ENCODE data around the gene ZNF423.

The ZNF423 gene

DNA sequence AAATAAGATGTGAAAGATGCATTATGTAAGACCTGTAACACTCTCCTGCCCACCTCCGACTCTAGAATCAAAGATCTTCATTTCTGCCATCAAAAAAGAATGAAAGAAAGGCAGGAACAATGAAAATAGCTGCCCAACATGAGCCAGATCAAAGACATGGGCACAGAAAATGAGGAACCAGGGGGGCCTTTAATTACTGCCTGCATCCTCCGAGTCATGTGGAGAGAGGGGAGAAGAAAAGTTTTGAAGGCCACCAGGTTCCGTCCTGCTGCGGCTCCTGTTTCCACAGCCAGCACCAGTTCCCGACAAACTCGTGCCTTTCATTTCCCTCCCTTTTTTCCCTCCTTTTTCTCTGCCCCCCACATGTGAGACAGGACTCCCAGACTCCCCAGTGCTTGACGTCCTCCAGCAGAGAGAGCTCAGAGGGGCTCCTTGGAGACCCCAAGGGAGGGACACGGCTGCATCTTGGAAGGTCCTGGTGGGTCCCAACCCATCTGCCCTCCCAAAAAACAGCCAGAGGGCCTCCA, 168.4 kb downstream of the ZNF423 start:
- Histone ChIP-seq H3K36me3 (replicated peaks; ENCODE audit: insufficient read depth, low read length) (no peaks in the 10 kb centered on the region), H3K27ac (ENCODE audit: low read length) (no peak overlapping the region), H4K20me1 (ENCODE audit: insufficient read depth, low read length) (no peaks in the 10 kb centered on the region), H3K9me2 (replicated peaks; ENCODE audit: insufficient read depth, low read length) (no peaks in the 10 kb centered on the region), H3K4me2 (ENCODE audit: low read depth, low read length) (no peak overlapping the region), H3K27me3 (replicated peaks; ENCODE audit: insufficient read depth, low read length) (peaks cover 75% of the 10 kb centered on the region), H3K9ac (ENCODE audit: low read length) (no peak overlapping the region), H3K4me3 (ENCODE audit: low read length) (no peak overlapping the region), H3K79me2 (ENCODE audit: low read length) (no peaks in the 10 kb centered on the region), H3F3A (ENCODE audit: insufficient read depth, low read length) (no peaks in the 10 kb centered on the region), H3K4me1 (ENCODE audit: low read length) (no peaks in the 10 kb centered on the region), H3K9me3 (replicated peaks; ENCODE audit: insufficient read depth, low read length) (no peaks in the 10 kb centered on the region), H2AFZ (ENCODE audit: low read length) (no peak overlapping the region)
- TF ChIP-seq, protein P1, sequence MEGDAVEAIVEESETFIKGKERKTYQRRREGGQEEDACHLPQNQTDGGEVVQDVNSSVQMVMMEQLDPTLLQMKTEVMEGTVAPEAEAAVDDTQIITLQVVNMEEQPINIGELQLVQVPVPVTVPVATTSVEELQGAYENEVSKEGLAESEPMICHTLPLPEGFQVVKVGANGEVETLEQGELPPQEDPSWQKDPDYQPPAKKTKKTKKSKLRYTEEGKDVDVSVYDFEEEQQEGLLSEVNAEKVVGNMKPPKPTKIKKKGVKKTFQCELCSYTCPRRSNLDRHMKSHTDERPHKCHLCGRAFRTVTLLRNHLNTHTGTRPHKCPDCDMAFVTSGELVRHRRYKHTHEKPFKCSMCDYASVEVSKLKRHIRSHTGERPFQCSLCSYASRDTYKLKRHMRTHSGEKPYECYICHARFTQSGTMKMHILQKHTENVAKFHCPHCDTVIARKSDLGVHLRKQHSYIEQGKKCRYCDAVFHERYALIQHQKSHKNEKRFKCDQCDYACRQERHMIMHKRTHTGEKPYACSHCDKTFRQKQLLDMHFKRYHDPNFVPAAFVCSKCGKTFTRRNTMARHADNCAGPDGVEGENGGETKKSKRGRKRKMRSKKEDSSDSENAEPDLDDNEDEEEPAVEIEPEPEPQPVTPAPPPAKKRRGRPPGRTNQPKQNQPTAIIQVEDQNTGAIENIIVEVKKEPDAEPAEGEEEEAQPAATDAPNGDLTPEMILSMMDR (IDR thresholded peaks at IDR 0.05; ENCODE audit: low read length) = no peak
- no peak for TF ChIP-seq EZH2 (optimal IDR thresholded peaks at IDR 0.05; ENCODE audit: low read depth, low read length)
- TF ChIP-seq EZH2phosphoT487 (IDR thresholded peaks at IDR 0.05; ENCODE audit: low read length) = no peak
- DNase-seq = no peak

DNA sequence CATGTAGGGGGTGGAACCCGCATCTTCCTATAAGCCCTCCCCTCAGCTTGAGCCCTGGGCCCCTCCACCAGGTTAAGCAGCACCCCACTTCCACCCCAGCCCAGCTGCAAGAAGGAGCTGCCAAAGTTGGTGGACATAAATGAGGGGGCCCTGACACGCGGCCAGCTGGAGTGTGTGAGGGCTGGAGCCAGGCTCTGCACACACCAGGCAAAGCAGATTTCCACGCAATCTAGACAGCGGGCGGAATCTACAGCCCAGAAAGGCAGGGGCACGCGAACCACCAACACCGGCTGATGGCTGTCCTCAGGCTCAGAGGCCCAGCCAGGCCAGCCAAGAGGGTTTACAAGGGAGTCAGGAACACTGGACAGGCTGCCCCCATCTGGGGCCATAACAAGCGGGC, 171.2 kb downstream of the ZNF423 start:
- TF ChIP-seq EZH2phosphoT487 (IDR thresholded peaks at IDR 0.05; ENCODE audit: low read length) (no peak), EZH2 (optimal IDR thresholded peaks at IDR 0.05; ENCODE audit: low read depth, low read length) (no peak)
- TF ChIP-seq, protein P1 (IDR thresholded peaks at IDR 0.05; ENCODE audit: low read length) = no peak
- no peaks in the 10 kb centered on the region for H3K79me2 ChIP-seq (ENCODE audit: low read length)
- H3K4me3 ChIP-seq (ENCODE audit: low read length) = no peak overlapping the region
- no peaks in the 10 kb centered on the region for H4K20me1 ChIP-seq (ENCODE audit: insufficient read depth, low read length)
- H3K4me1 ChIP-seq (ENCODE audit: low read length) = no peaks in the 10 kb centered on the region
- H3K27me3 ChIP-seq (replicated peaks; ENCODE audit: insufficient read depth, low read length) = peaks cover 70% of the 10 kb centered on the region
- no peaks in the 10 kb centered on the region for H3K9me2 ChIP-seq (replicated peaks; ENCODE audit: insufficient read depth, low read length)
- no peaks in the 10 kb centered on the region for H3F3A ChIP-seq (ENCODE audit: insufficient read depth, low read length)
- H3K9ac ChIP-seq (ENCODE audit: low read length) = no peak overlapping the region
- no peak overlapping the region for H2AFZ ChIP-seq (ENCODE audit: low read length)
- no peak overlapping the region for H3K4me2 ChIP-seq (ENCODE audit: low read depth, low read length)
- no peak for DNase-seq
- no peak overlapping the region for H3K27ac ChIP-seq (ENCODE audit: low read length)
- no peaks in the 10 kb centered on the region for H3K9me3 ChIP-seq (replicated peaks; ENCODE audit: insufficient read depth, low read length)
- H3K36me3 ChIP-seq (replicated peaks; ENCODE audit: insufficient read depth, low read length) = no peaks in the 10 kb centered on the region

DNA sequence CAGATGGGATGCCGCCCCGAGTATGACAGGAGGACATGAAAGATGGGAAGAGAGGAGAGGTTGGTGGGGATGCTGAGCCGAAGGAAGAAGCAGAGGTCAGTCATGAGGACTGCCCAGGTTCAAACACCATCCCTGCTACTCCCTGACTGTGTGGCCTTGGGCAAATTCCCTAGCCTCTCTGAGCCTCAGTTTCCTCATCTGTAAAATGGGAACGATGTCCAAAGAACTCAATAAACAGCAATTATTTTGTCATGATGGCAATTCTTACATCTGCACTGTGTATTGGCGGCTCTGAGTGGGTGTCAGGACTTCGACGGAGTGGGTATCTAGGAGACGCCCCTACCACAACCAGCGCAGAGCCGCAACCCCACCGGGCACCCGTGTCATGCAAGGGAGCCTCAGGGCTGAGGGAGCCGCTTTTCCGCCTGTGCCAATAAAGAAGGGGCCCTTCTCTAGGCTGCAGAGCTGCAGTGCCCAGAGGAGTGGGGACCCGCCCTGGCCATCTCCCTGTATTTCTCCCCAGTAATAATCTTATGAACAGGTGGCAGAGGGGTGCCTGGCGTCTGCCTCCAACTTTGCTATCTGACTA, 173.2 kb downstream of the ZNF423 start:
- Histone ChIP-seq H3K9ac (ENCODE audit: low read length) (no peak overlapping the region), H2AFZ (ENCODE audit: low read length) (no peak overlapping the region), H3K4me1 (ENCODE audit: low read length) (no peaks in the 10 kb centered on the region), H3K4me2 (ENCODE audit: low read depth, low read length) (no peak overlapping the region), H3K36me3 (replicated peaks; ENCODE audit: insufficient read depth, low read length) (no peaks in the 10 kb centered on the region), H3K79me2 (ENCODE audit: low read length) (no peaks in the 10 kb centered on the region), H3K9me3 (replicated peaks; ENCODE audit: insufficient read depth, low read length) (no peaks in the 10 kb centered on the region), H3K27me3 (replicated peaks; ENCODE audit: insufficient read depth, low read length) (peaks cover 56% of the 10 kb centered on the region), H3F3A (ENCODE audit: insufficient read depth, low read length) (no peaks in the 10 kb centered on the region), H4K20me1 (ENCODE audit: insufficient read depth, low read length) (no peaks in the 10 kb centered on the region), H3K27ac (ENCODE audit: low read length) (no peak overlapping the region), H3K9me2 (replicated peaks; ENCODE audit: insufficient read depth, low read length) (no peaks in the 10 kb centered on the region), H3K4me3 (ENCODE audit: low read length) (no peak overlapping the region)
- DNase-seq = no peak
- TF ChIP-seq, protein P1 (IDR thresholded peaks at IDR 0.05; ENCODE audit: low read length) = no peak
- TF ChIP-seq EZH2 (optimal IDR thresholded peaks at IDR 0.05; ENCODE audit: low read depth, low read length) (no peak), EZH2phosphoT487 (IDR thresholded peaks at IDR 0.05; ENCODE audit: low read length) (no peak)

All from MM.1S (cell line).